CD4-positive, alpha-beta T cell treated with Interferon alpha-2 for 1 hour (primary cell): ENCODE results near the gene PIK3C2B.
A peak's percentile ranks its signal among the peaks of the same experiment; 100 is the strongest.
"Not testable (repeated sequence)": the region's sequence is repeated elsewhere in the genome, so short reads cannot be mapped to it uniquely, and the experiment has no call there.

Experiments
- DNase-seq, 2 donors: peaks; one replicate each; pipeline ENCODE4 v3.0.0-alpha.2; 2020 to 2022

Gene PIK3C2B

GRCh38 chr1:204494281-204495077 is at the start of gene PIK3C2B:
Gene PIK3C2B (minus strand): TSS chr1:204494805. CDS start chr1:204469802, 25,003 bp downstream.
- peak; percentile 71 for DNase-seq

DNA sequence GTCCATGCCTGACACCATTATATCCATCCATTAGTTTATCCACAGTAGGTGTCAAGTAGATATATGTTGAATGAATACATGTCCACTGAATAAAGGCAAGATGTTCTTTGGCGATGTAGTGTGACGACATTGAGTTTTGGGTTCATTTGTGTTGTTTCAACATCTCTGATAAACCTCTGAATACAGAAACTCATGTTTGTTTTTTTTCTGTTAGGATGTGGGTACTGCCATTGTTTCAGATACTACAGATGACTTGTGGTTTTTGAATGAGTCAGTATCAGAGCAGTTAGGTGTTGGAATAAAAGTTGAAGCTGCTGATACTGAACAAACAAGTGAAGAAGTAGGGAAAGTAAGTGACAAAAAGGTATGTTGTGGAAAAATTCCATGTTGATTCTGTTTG is 49.7 kb upstream of the PIK3C2B start:
- peak in 1 of 2 donors; percentile 66 for DNase-seq

- DNase-seq, result no peak
Observed at GRCh38 chr1:204541626-204542025, 47.0 kb upstream of the PIK3C2B start.

- DNase-seq, result no peak
Observed at GRCh38 chr1:204532832-204533231, 38.2 kb upstream of the PIK3C2B start.

GRCh38 chr1:204530932-204531331 is 36.3 kb upstream of the PIK3C2B start:
- no peak for DNase-seq

- no peak for DNase-seq
Observed at GRCh38 chr1:204529371-204529895, 34.8 kb upstream of the PIK3C2B start.

DNA sequence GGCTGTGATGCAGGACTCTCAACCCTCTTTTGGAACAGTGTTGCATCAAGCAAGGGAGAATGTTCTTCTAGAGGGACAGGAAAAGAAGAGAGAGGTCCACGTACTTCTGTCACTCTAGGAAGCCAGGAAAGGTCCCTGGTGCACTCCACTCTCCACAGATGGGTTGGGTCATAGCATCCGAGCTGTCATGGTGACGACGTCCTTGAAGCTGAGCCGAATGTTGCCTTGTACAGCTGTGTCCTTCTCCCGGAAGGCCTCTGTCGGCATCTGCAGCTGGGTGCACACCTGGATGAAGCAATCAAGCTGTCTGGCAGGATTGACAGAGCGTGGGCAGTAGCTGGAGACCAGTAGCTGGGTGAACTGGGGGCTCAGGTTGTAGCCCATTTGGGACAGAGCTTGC is 34.1 kb upstream of the PIK3C2B start:
- DNase-seq, result no peak

DNA sequence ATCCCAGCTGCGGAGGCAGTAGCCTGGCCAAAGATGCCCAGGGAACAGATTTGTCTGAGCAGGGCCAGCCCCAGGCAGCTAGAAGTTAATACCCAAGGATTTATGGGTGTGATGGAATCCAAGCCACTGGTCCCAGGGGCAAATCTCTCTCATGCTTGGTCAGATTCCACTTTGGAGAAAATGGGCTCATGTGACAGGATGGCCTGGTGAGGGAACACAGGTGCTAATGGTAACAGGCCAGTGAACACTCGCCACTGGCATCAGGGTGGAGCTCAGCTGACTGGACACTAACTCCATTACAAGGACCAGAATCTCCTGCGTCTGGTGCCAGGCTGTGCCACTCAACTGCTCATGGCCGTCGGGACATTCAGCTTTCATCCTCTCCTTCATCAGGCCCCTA is 33.6 kb upstream of the PIK3C2B start:
- DNase-seq, result no peak

DNA sequence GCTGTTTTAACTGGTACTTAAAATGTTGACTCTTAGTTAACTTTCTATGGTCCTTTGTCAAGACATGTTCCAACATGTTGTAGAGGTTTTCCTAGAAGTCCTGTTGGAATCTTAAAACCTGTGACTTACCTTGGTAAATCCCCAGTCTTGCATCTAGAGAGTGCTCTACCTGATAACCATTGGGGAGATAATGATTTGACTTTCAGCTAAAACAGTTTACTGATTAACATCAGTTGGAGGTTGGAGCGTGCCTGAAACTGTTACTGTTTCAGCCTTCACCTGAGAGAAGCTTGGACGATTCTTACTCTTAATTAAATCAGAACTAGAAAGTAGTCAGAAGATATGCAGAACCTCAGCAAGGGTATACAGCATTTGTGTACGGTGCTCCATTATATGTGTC is 30.4 kb upstream of the PIK3C2B start:
- DNase-seq, result no peak

GRCh38 chr1:204523605-204524215 is 29.1 kb upstream of the PIK3C2B start:
- no peak for DNase-seq

GRCh38 chr1:204521941-204522521 is 27.4 kb upstream of the PIK3C2B start:
- DNase-seq, result not testable (repeated sequence)

DNA sequence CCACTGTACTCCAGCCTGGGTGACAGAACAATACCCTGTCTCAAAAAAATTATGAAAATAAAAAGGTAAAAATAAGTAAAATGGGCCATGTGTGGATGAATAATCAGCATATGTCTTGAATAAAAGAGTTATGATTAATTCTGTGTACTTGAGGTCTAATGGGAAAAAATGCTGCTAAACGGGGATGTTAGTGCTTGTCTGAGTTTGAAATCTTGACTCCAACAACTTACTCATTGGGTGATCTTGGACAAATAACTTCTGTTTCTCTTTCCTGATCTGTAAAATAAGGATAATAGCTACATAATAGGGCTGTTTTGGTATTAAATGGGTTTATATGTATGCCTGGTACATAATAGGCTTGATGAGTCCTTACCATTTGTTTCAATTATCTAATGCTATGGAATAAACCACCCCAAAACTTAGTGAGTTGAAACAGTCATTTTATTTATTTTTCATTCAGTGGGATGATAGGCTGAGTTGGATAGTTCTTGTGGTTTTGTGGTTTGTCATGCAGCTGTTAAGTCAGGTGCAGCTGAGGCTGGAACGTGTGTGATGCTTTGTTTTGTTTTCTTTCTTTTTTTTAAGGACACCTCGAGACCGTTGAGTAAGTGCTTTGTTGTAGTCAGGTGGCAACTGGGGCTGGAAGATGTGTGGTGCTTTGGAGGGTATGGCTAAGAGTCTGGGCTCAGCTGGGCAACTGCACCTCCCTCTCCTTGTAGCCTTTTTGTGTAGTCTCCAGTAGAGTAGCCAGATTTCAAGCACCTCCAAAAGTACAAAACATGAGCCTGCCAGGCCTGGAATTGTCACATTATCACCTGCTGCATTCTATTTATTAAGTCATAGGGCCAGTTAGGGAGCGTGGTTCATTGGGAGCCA is 26.5 kb upstream of the PIK3C2B start:
- peak; percentile 71 to 79 for DNase-seq

DNA sequence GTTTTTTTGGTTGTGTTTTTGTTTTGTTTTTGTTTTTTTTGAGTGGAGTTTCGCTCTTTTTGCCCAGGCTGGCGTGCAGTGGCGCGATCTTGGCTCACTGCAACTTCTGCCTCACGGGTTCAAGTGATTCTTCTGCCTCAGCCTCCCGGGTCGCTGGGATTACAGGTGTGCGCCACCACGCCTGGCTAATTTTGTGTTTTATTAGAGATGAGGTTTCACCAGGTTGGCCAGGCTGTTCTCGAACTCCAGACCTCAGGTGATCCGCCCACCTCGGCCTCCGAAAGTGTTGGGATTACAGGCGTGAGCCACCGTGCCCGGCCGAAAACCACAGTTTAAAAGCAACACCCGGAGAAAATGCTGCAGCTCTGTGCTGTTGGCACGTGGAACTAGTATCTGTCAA is 22.8 kb upstream of the PIK3C2B start:
- not testable (repeated sequence) for DNase-seq

GRCh38 chr1:204516180-204516879 is 21.7 kb upstream of the PIK3C2B start, which contains the start of gene MDM4:
Gene MDM4 (plus strand): TSS chr1:204516406. CDS start chr1:204525519, 9,113 bp downstream.
- peak; percentile 95 to 96 for DNase-seq

- no peak for DNase-seq
Observed at GRCh38 chr1:204514828-204515227, 20.2 kb upstream of the PIK3C2B start.

- peak; percentile 78 to 82 for DNase-seq
Observed at GRCh38 chr1:204513117-204513716, 18.6 kb upstream of the PIK3C2B start.

- peak; percentile 30 to 41 for DNase-seq
Observed at GRCh38 chr1:204511366-204511765, 16.8 kb upstream of the PIK3C2B start.

DNA sequence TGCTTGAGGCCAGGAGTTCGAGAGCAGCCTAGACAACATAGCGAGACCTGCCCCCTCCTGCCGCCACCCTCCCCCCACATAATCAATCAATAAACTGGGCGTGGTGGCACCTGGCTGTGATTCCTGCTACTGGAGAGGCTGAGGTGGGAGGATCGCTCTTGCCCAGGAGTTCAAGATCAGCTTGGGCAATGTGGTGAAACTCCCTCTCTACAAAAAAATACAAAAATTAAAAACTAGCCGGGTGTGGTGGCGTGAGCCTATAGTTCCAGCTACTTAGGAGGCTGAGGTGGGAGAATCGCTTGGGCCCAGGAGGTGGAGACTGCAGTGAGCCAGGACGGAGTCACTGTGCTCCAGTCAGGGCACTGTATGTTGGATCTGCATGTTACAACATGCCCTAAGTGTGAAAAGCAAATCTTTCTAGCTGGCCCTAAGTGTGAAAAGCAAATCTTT is 14.6 kb upstream of the PIK3C2B start:
- no peak for DNase-seq

GRCh38 chr1:204507317-204508105 is 12.9 kb upstream of the PIK3C2B start:
- peak; percentile 37 to 55 for DNase-seq

DNA sequence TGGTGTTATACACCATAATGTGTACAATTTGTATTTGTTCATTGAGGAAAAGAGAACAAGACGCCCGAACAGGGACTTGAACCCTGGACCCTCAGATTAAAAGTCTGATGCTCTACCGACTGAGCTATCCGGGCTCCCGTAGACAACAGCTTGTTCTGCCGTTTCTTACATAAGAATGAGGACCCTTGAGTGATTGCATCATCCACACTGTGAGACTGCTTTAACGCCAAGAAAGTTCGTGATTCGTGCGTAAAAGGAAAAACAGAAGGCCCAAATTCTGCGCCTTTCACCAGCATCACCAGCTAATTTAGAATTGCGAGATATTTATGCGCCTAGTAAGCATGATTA is 12.3 kb upstream of the PIK3C2B start:
- peak; percentile 91 to 96 for DNase-seq
